GM21786 (cell line): Measurements from ENCODE around the gene UMODL1.

ENCODE experiments used
- ATAC-seq: cut with Tn5 transposase; IDR thresholded peaks from one replicate; pipeline ENCODE4 v1.9.1; 2021; ENCODE audit not compliant: unreplicated experiment

Gene UMODL1

GRCh38 chr21:42071146-42071737, at the start of gene UMODL1:
Gene UMODL1 (plus strand): TSS chr21:42071317. CDS start chr21:42071317, 0 bp downstream.
- ATAC-seq: no peak

GRCh38 chr21:42021371-42022090, 49.6 kb upstream of the UMODL1 start:
- ATAC-seq: no peak

- no peak for ATAC-seq
These were observed 49.1 kb upstream of the UMODL1 start for GRCh38 chr21:42022091-42022430.

- no peak for ATAC-seq
These were observed 48.2 kb upstream of the UMODL1 start for GRCh38 chr21:42022906-42023305.

- no peak for ATAC-seq
These were observed 45.6 kb upstream of the UMODL1 start for GRCh38 chr21:42025376-42026081.

- ATAC-seq: no peak
These were observed 45.1 kb upstream of the UMODL1 start for GRCh38 chr21:42026082-42026435.

GRCh38 chr21:42027085-42027821, 43.9 kb upstream of the UMODL1 start:
- ATAC-seq: no peak

GRCh38 chr21:42027822-42028765, 43.0 kb upstream of the UMODL1 start:
- no peak for ATAC-seq

GRCh38 chr21:42028766-42029425, 42.2 kb upstream of the UMODL1 start:
- no peak for ATAC-seq

- no peak for ATAC-seq
These were observed 40.8 kb upstream of the UMODL1 start for GRCh38 chr21:42030311-42030710.

- no peak for ATAC-seq
These were observed 39.9 kb upstream of the UMODL1 start for GRCh38 chr21:42031241-42031640.

- no peak for ATAC-seq
These were observed 39.3 kb upstream of the UMODL1 start for GRCh38 chr21:42031816-42032215.

GRCh38 chr21:42032266-42032665, 38.9 kb upstream of the UMODL1 start:
- ATAC-seq: no peak

- no peak for ATAC-seq
These were observed 38.1 kb upstream of the UMODL1 start for GRCh38 chr21:42032968-42033367.

- ATAC-seq: no peak
These were observed 34.8 kb upstream of the UMODL1 start for GRCh38 chr21:42036313-42036712.

GRCh38 chr21:42037516-42037915, 33.6 kb upstream of the UMODL1 start:
- no peak for ATAC-seq

- no peak for ATAC-seq
These were observed 33.2 kb upstream of the UMODL1 start for GRCh38 chr21:42037943-42038342.

- no peak for ATAC-seq
These were observed 32.7 kb upstream of the UMODL1 start for GRCh38 chr21:42038393-42038792.

- ATAC-seq: no peak
These were observed 32.2 kb upstream of the UMODL1 start for GRCh38 chr21:42038826-42039425.

GRCh38 chr21:42039470-42039901, 31.6 kb upstream of the UMODL1 start:
- no peak for ATAC-seq
